Germinal center (tissue), 1 donor: ENCODE data around the gene ELAVL2.
"Not testable (repeated sequence)": the region's sequence is repeated elsewhere in the genome, so short reads cannot be mapped to it uniquely, and the experiment has no call there.

Experiments
- DNase-seq: peaks from one replicate; pipeline ENCODE4 v3.0.0; 2012; ENCODE audit warnings: mixed read lengths, low spot score

Gene ELAVL2

DNA sequence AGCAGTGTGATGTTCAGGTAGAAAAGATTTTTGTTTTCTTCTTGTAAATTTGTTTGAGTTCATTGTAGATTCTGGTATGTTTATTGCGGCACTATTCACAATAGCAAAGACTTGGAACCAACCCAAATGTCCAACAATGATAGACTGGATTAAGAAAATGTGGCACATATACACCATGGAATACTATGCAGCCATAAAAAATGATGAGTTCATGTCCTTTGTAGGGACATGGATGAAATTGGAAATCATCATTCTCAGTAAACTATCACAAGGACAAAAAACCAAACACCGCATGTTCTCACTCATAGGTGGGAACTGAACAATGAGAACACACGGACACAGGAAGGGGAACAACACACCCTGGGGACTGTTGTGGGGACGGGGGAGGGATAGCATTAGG lies 103.0 kb downstream of the ELAVL2 start:
- DNase-seq: not testable (repeated sequence)

DNA sequence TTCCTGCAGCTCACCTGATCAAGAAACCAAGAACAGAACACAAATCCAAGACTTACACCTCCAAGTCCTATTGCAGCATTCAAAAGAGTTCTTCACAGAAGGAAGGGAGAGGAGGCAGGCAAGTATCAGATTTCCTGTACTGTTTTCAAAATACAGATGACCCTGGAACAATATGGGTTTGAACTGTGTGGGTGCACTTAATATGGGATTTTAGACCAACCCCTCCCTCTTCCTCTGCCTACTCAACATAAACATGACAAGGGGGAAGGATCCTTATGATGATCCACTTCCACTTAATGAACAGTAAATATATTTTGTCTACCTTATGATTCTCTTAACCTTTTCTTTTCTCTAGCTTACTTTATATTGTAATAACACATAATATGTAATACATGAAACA lies 104.6 kb downstream of the ELAVL2 start:
- DNase-seq: no peak

DNA sequence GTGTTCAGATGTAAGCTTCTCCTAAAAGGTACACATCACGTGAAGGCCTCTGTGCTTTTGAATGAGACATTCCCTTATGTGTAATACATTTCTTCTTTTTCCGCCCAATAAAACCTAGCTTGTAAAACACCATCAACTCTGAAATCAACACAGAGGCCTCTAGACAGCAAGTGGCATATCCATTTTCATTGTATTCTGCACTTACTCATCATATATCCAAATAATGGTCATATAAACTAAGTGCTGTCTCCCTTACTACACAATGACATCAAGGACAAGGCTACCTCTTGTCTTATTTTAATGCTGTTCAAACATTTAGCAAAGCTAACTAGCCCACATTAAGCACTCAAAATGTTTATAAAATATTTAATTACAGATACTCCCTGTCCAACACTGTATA lies 108.5 kb downstream of the ELAVL2 start:
- no peak for DNase-seq

DNA sequence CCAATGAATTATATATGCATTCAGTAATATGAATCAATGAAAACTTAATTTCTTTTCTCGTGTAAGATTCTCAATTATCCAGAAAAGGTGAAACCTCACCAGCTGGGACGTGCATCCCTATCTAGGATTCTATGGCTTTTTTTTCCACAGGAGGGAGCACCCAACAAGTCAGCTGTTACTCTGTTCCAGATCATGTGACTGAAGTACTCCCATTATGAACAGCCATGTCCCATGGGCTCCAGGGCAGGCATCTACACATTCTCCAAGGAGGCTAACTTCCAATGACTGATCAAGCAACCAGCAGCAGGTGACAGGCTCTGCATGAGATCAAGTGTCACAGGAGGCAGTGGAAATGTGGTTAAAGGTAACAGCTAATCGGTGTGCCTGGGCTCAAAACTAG lies 118.8 kb downstream of the ELAVL2 start:
- no peak for DNase-seq

DNA sequence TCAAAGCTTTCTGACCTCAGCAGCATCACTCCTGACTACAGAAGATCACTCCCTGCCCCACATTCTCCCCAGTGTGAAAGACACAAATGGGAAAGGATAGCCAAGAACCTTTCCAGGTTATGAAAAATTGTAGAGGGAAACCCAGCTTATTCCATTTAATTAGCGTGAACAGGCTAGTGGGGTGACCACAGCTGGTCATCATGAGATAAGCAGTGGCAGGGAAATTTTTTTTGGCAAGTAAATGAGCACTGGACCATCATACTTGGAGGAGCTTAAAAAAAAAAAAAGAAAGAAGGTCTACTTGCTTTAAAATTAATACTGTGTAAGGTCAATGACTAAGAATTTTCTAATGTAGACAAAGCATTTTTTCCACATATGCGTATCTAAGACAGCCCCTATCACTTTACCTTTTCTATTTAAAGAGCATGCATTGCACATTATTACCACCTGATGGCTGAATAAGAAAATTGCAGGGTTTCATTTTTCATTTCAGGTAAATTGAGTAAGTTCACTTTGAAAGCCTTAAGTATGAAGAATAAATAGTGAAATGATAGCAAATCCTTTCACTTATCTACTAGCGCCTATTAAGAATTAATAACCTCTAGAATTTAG lies 123.6 kb downstream of the ELAVL2 start:
- no peak for DNase-seq

DNA sequence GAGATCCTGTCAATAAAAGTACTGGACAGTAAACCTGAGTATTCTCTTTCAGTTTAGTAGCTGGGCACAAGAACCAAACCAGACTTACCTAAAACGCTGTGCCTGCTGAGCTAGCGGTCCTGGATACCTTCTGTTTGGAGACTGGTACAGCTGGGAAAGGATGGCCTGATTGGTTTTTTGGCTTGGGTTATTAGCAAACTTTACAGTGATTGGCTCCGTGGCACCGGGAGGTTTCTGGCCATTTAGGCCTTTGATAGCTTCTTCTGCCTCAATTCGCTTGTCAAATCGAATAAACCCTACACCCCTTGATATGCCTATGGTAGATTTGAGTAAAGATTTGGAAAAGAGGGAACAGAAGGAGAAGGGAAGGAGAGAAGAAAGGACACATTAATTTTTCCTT lies 124.7 kb downstream of the ELAVL2 start:
- DNase-seq: no peak

DNA sequence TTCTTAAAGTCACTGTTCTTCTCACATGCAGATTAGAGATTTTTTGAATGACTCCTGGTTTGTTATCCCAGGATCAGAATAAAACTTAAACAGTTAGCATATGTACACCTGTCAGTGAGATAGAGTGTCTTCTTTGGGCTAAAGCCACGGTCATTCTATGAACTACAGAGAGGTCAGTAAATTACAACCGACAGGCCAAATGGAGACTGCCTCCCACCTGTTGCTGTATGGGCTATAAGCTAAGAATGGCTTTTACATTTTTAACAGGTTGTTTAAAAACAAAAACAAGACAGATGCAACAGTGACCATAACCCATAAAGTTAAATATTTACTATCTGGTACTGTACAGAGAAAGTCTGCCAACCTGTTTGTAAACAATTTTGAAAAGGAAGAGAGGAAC lies 125.7 kb downstream of the ELAVL2 start:
- DNase-seq: no peak

DNA sequence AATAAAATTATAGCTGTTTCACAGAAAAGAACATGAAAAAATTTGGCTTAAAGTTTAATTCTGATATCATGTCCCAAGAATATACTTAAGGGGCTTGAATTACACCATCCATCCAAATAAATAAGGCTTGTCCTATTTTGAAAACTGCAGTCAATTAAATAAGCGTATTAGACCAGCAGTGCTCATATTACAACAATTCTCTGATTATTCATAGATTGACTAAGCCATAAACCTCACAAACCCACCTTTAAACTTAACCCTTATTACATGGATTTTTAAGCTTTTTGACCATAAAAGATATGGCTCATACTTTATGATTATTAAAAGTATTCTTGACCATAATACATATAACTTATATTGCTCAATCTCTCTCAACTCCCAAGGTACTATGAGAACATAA lies 127.9 kb downstream of the ELAVL2 start:
- no peak for DNase-seq

DNA sequence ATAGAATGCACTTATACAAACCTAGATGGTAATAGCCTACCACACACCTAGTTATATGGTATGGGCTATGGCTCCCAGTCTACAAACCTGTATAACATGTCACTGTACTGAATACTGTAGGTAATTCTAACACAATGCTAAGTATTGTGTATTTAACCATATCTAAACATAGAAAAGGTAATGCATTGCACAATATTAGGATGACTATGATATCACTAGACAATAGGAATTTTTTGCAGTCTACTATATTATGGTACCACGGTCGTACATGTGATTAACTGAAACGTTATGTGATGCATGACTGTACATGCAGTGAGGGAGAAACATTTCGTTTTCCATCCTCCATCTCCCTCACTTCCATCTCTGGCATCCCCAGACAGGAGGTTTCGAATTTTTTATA lies 130.5 kb downstream of the ELAVL2 start:
- no peak for DNase-seq

DNA sequence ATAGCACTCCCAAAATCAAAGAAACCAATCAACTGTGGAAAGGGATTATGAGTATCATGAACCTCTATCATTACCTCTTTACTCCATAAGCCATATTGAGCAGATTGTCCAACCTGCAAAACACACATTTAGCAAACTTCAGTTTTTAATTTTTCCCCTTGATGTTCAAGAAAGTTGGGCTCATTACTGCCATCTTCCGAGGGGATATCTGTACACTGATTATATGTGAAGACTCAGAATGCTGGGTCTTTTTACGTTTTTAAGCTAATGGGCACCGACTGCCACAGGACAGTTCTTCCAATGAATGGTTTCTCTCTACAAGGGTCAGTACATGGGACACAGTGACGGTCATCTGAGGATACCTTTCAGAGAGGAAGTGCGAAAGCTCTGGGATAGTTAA lies 132.7 kb downstream of the ELAVL2 start:
- DNase-seq: no peak

DNA sequence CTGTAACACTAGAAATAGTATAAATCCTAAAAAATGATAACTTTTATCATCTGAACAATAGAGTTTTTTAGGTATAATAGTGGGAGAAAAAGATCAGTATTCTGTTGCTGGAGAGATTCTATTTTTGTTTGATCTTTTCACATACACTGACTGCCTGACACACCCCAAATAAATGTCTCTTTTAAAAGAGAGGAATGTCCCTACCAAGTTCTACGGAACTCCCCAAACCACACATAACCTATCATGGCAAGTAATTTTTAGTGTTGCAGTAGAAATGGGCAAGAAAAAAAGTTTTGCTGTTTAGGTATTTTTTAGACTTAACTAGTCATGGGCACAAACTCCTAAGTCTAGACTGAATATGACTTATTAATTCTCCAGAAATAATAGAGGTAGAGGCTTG lies 139.1 kb downstream of the ELAVL2 start:
- DNase-seq: no peak

DNA sequence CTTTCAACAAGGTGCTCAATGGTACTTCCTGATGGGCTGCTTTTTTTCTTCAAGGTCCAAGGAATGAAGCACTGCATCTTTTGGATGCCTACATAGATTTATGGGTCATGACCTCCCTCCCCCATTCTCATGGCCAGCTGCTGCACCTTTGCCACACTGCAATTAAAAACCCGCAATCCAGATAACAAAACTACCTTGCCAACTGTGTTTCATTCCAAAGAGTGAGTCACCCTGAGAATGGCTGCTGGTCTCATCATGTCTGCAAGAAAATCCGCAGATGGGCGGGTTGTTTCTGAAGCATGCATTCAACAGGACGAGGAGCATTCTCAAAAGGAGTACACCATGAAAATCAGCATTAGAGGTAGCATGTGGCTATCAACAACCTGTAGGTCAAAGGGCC lies 139.8 kb downstream of the ELAVL2 start:
- DNase-seq: no peak

DNA sequence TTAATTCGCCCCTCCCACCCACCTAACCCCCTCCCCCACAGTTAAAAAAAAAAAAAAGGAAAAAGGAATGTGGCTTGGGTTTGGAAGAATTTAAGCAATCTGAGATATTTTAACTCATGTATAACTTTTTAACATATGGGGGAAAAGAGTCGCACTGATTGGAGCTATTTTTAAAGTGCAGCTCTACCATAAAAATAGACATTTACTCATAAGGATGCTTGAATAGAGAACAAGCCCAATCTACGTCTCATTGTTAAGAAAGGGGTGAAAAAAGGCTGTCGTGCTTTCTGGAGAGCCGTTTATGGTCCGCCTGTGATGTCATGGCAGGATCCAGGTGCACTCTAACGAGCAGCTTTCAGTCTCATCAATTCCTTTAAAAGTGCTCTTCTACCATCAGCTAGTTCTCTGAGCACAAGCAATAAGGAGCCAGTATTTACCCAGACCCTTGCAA lies 142.4 kb downstream of the ELAVL2 start:
- no peak for DNase-seq

DNA sequence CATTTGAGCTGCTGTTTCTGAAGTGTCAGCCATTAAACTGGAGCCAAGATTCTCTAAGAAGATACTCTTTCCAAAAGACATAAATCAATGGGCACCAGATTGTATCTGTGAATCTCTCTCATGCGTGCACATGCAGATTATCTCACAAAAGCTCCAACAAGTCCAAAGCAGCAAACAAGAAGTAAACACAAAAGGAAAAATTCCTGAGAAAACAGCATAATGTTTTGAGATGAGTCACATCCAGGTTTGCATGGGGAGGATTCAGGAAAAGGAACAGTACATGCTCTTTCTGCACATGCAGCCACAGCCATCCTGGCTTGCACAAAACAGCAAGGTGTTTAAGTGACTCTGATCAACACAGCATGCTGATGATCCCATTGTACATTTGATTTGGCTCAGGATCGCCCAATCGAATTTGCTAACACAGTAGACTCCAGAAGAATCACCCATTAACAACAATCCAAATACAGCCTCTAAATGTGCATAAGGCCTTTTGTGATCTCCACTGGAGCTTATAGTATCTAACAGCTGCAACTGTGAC lies 143.1 kb downstream of the ELAVL2 start:
- DNase-seq: no peak

DNA sequence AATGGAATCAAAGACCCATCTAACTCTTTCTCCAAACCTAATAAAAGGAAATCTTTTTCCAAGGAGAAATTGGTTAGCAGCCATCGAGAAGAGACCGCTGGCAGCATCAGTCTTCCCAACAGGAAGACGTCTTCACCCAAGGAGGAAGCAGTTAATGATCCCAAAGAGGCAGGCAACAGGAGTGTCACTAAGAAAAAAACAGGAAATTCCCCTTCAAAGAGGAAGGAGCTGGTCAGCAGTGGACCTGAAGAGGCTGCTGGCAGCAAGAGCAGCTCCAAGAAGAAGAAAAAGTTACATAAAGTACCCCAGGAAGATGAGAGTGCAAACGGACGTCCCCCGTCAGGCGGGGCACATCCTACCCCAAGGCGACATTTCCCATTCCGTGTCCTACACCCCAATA lies 143.7 kb downstream of the ELAVL2 start:
- DNase-seq: no peak

DNA sequence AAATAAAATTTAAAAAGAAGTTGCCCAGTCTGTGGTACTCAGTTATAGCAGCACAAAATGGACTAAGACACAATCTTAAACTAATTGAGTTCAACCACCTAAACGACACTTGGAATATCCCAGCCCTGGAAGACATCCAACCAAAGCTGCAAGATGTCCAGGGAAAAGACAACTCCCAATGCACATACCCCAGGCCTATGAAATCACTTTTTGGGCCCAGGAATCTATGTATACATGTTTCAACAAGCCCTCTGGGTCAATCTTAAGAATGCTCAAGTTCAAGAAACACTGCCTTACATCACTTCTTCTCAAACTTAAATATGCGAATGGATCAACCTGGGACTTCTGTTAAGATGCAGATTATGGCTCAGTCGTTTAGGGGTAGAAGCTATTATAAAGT lies 148.6 kb downstream of the ELAVL2 start:
- DNase-seq: no peak

DNA sequence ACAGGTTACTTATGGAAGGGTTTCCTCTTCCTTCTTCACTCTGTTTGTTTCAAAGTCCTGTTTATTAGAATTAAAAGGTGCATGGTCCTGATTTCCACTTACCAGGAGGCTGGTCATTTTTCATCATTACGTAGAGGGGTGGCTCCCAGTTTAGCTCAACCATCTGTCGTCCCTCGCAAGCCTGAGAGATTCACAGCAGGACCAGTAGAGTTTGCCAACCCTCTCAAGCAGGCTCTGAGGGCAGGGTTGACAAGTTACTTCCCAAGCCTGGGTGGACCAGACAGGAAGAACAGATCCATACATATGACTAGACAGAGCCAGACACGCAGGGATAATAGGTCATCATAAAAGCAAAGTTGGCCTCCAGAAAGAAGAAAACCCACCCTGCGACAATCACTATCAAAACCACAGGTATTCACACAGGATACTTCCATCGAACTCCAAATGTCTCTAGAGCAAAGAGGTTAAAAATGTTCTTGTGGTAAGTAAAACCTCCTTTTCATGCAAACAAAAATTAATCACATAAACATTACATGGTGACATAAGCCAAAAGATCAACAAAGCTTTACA lies 151.9 kb downstream of the ELAVL2 start:
- no peak for DNase-seq

DNA sequence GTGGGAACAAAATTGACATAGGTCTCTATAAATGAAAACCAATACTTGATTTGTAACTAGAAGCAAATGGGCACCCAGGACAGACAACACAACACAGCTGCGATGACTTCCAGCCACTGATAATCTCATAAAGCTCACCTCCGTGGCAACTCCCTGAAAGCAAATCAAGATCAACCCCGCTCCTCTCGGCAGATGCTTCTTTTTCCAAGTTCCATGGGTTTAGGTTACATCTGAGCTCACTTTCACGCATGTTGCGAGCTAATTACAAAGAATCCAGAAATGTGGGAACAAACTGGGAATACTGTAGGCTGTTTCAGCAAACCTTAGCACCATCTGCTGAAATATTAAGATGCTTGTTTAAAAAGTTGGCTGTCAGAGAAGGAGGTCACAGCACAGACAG lies 153.9 kb downstream of the ELAVL2 start:
- no peak for DNase-seq

DNA sequence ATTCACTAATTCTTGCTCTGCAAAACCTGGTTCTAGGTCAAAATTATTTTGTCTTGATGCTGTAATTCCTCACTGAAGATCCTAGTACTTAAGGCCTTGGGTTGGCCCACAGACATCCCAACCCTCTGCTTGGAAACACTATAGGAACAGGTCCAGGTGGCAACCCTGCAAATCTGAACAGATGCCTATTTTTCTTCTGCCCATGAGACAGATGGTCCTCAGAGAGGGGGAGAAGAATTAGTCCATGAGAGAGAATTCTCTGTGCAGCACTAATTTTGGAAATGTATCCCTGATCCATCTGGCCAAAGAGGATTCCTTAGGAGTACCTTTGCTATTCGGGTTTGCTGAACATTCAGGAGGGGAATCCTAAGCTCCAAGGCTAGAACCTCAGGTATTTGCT lies 156.3 kb downstream of the ELAVL2 start:
- DNase-seq: no peak

DNA sequence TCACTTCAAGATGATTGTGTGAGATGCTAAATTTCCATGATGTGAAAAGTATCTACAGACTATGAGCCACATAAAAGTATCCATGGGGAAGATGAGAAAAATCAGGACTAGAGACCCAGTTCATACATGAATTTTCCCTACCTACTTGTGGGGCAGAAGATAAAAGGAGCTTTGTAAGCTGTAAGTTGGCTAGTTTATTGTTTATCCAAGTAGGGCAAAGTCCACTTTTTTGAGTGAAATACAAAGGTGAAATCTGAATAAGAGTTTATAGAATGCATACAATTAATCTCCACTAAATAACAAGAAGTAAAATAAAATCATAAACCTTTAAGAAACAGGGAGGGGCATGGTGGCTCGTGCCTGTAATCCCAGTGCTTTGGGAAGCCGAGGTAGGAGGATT lies 160.4 kb downstream of the ELAVL2 start:
- no peak for DNase-seq

DNA sequence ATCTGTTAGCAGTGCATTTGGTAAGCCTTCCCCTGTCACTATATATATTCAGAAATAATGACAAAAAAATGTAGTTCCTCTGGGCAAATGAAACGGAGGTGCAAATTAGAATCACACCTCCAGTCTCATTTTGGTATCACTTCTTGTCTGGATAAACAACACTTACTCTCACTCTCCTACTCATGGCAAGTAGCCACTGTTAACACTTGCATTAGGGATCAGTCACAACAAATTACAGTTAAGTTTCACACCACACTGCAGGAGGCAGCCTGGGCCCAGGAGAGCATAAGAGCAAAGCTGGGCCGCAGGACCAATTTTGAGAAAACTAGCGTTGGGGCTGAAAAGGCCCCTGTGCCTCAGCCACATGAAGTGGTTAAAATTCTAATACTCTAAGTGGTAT lies 161.0 kb downstream of the ELAVL2 start:
- DNase-seq: no peak

DNA sequence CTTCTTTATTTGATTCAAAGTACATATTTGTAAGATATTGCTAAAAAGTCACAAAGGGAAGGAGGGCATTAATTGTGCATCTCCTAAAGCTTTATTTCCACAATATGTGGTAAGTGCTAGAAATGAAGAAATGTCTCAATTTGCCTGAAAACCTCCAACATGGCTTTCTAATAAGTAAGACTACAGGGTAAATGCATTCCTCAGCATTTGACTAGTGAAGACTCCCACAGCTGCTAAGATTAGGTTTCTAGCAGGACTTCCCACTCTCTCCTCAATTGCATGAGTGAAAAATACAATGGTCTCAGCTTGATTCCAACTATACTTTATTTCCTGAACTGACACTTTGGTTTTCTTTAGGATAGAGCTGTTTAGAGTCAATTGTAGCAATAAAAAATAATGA lies 162.1 kb downstream of the ELAVL2 start:
- no peak for DNase-seq

DNA sequence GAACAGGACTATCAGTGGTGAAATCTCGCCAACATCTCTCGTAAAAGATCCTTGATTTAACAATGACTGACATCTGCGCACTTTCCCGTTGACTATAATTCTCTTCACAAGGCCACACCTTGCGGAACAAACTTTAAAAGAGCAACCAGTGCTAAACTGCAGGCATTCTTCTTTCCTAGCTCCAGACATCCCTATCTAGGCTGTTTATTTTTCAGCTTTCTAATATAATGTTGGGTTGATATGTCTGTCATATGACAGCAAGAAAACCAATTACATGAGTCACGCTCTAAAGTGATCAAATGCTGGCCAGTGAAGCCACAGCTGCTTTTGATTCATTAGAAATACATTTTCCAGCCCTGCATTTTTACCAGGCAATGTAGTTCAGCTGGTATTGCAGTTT lies 162.5 kb downstream of the ELAVL2 start:
- no peak for DNase-seq

DNA sequence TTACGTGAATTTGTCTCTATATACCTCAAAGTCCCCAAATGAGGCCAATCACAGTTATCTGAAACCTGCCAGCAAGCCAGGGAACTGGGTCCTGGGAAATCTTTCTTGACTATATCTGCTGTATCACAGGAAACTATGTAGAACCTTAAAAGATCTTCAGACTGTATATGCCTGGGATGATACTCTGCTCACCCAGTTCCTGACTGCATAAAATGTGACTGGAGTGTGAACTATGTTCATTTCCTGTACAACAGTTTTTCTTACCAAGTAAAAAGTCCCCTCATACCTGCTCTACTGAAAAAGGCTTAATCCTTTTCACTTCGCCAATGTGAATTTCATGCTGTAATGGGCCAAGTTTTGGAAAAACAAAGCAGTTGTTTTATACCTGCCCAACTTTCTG lies 162.9 kb downstream of the ELAVL2 start:
- no peak for DNase-seq
